IgD-negative memory B cell (primary cell): ENCODE measurements around the gene HEBP2. TPM values are rescaled to one million over a fixed set of nuclear protein-coding genes. Genes with fewer than 3 reads are reported as not detected.

Experiments used
- polyA plus RNA-seq: library from polyadenylated mRNA; unstranded; fragments of 300-500 nt; fragmentation: Illumina TruSeq; gene quantifications from one replicate; pipeline ENCODE4 v1.2.3, GENCODE V29; 2021

Gene HEBP2
- polyA plus RNA-seq, 1 donor from 2014 or later = 58.8 TPM

Other genes starting within 250 kb of the HEBP2 start
- not detected for gene ARFGEF3, start 242.3 kb upstream of the HEBP2 start, polyA plus RNA-seq
- not detected for gene PBOV1, start 185.7 kb upstream of the HEBP2 start, polyA plus RNA-seq
- gene SMIM28, start 26.3 kb upstream of the HEBP2 start, polyA plus RNA-seq = not detected
- not detected for gene NHSL1, start 95.3 kb downstream of the HEBP2 start, polyA plus RNA-seq